A549 (cell line): Measurements from ENCODE around the gene ITPR3. TPM values are rescaled to one million over a fixed set of nuclear protein-coding genes. Genes with fewer than 3 reads are reported as not detected.

ENCODE experiments used
- ATAC-seq, 2 experiments: fragments of 200-7000 bp in 1 of 2; fragments of >200 bp in 1 of 2; cut with Nextera tagmentation in 1 of 2; cut with Tn5 transposase in 1 of 2; 3 replicates each; pipeline versions ENCODE4 v1.8.0 to v1.9.1; 2018 to 2020; ENCODE audit warnings: mild to moderate bottlenecking in 1 of 2, moderate library complexity in 1 of 2
- CTCF ChIA-PET: fragments of 300-600 bp; sonication (Branson Sonifier 250); formaldehyde crosslinking; extraction: SDS; loops from one replicate; lab custom pipeline; 2021; ENCODE audit warnings: antibody characterized with exemption, inconsistent platforms; lab: Yijun Ruan, JAX
- POLR2A ChIA-PET: fragments of 350-600 bp; formaldehyde crosslinking; extraction: SDS; loops from one replicate; lab custom pipeline; 2021; ENCODE audit warnings: antibody characterized with exemption, inconsistent platforms; lab: Yijun Ruan, JAX
- DNase-seq, 2 experiments: peaks; one replicate each; pipeline versions ENCODE4 v3.0.0 to v3.0.0-alpha.2; 2011 to 2016; ENCODE audit warnings: low read depth in 1 of 2, low spot score in 1 of 2
- FAIRE-seq: peaks from 2 replicates; lab custom pipeline; 2011; peaks lifted over from hg19 to GRCh38; lab: Jason Lieb, UNC
- H3K27ac ChIP-seq, 2 experiments: fragments of >200 bp; sonication (Bioruptor Twin); formaldehyde crosslinking; 3 replicates each; pipeline ENCODE4 v1.5.1; 2016 to 2017
- H3K4me1 ChIP-seq: fragments of >200 bp; sonication (Bioruptor Twin); formaldehyde crosslinking; 3 replicates; pipeline ENCODE4 v1.6.1; 2016
- H3K4me2 ChIP-seq: fragments of >200 bp; sonication (Bioruptor Twin); formaldehyde crosslinking; 3 replicates; pipeline ENCODE4 v1.6.1; 2016
- H3K4me3 ChIP-seq: fragments of >200 bp; sonication (Bioruptor Twin); formaldehyde crosslinking; 3 replicates; pipeline ENCODE4 v1.5.1; 2016
- H3K9me3 ChIP-seq: fragments of >200 bp; sonication (Bioruptor Twin); formaldehyde crosslinking; 3 replicates; pipeline ENCODE4 v1.6.1; 2016
- BCL3 ChIP-seq: fragments of >200 bp; sonication (Bioruptor Twin); formaldehyde crosslinking; IDR thresholded peaks from 3 replicates; pipeline ENCODE4 v1.6.1; 2016
- CBX2 ChIP-seq: fragments of 200-600 bp; sonication (generic); IDR thresholded peaks from 2 replicates; pipeline ENCODE4 v1.6.1; 2016; ENCODE audit warnings: low read depth, mild to moderate bottlenecking, borderline replicate concordance
- CBX8 ChIP-seq: fragments of 200-600 bp; sonication (generic); IDR thresholded peaks from 2 replicates; pipeline ENCODE4 v1.6.1; 2016
- CTCF ChIP-seq: fragments of >200 bp; sonication (Bioruptor Twin); formaldehyde crosslinking; IDR thresholded peaks from 3 replicates; pipeline ENCODE4 v1.5.1; 2016
- ESRRA ChIP-seq: fragments of 150-350 bp; IDR thresholded peaks from 2 replicates; pipeline ENCODE4 v1.6.1; 2014; ENCODE audit warnings: mild to moderate bottlenecking, low read length, borderline replicate concordance
- FOXS1 ChIP-seq: fragments of 250-450 bp; sonication (Bioruptor Pico); IDR thresholded peaks from 2 replicates; pipeline ENCODE4 v1.5.0; 2020; ENCODE audit warnings: mild to moderate bottlenecking, moderate library complexity
- HMGXB4 ChIP-seq: fragments of 250-450 bp; sonication (Bioruptor Pico); IDR thresholded peaks from 2 replicates; pipeline ENCODE4 v1.5.0; 2021; ENCODE audit warnings: mild to moderate bottlenecking, moderate library complexity, borderline replicate concordance
- HOXA7 ChIP-seq: fragments of 250-450 bp; sonication (Bioruptor Pico); IDR thresholded peaks from 2 replicates; pipeline ENCODE4 v1.5.0; 2020; ENCODE audit warnings: mild to moderate bottlenecking, moderate library complexity
- HOXB13 ChIP-seq: fragments of 250-450 bp; sonication (Bioruptor Pico); IDR thresholded peaks from 2 replicates; pipeline ENCODE4 v1.5.0; 2020; ENCODE audit warnings: low read depth, mild to moderate bottlenecking, moderate library complexity
- HOXB5 ChIP-seq: fragments of 250-450 bp; sonication (Bioruptor Pico); IDR thresholded peaks from 2 replicates; pipeline ENCODE4 v1.5.0; 2020; ENCODE audit warnings: mild to moderate bottlenecking, moderate library complexity
- JUNB ChIP-seq: fragments of >200 bp; sonication (Bioruptor Twin); formaldehyde crosslinking; IDR thresholded peaks from 2 replicates; pipeline ENCODE4 v1.6.1; 2016
- KDM1A ChIP-seq: fragments of 200-600 bp; sonication (generic); IDR thresholded peaks from 2 replicates; pipeline ENCODE4 v1.6.1; 2016; ENCODE audit warnings: low read depth, mild to moderate bottlenecking
- KDM5A ChIP-seq: fragments of 200-600 bp; sonication (generic); IDR thresholded peaks from 2 replicates; pipeline ENCODE4 v1.6.1; 2016; ENCODE audit warnings: antibody characterized with exemption, mild to moderate bottlenecking
- MAZ ChIP-seq: fragments of 150-350 bp; IDR thresholded peaks from 2 replicates; pipeline ENCODE4 v1.6.1; 2014; ENCODE audit warnings: antibody characterized with exemption, low read depth, low read length, borderline replicate concordance
- MYC ChIP-seq: IDR thresholded peaks from 2 replicates; pipeline ENCODE4 v1.6.1; 2012; ENCODE audit warnings: mild to moderate bottlenecking, inconsistent platforms, low read length, improper control_type of control experiment, borderline replicate concordance
- NFE2L2 ChIP-seq: fragments of 150-350 bp; conservative IDR thresholded peaks from 2 replicates; pipeline ENCODE4 v1.6.1; 2014; ENCODE audit warnings: low read length
- NPAS2 ChIP-seq: fragments of 250-450 bp; sonication (Bioruptor Pico); IDR thresholded peaks from 2 replicates; pipeline ENCODE4 v1.8.0; 2022; ENCODE audit warnings: mild to moderate bottlenecking, moderate library complexity, borderline replicate concordance
- NR3C1 ChIP-seq: fragments of >200 bp; sonication (Bioruptor Twin); formaldehyde crosslinking; IDR thresholded peaks from 3 replicates; pipeline ENCODE4 v1.6.1; 2017
- PBX3 ChIP-seq: IDR thresholded peaks from 2 replicates; pipeline ENCODE4 v1.6.1; 2012
- POLR2A ChIP-seq: IDR thresholded peaks from 2 replicates; pipeline ENCODE4 v1.6.1; 2012; ENCODE audit warnings: mild to moderate bottlenecking, low read length
- TFCP2L1 ChIP-seq: fragments of 250-450 bp; sonication (Bioruptor Pico); IDR thresholded peaks from 2 replicates; pipeline ENCODE4 v1.5.0; 2021; ENCODE audit warnings: mild to moderate bottlenecking
- USF2 ChIP-seq: fragments of 450-650 bp; IDR thresholded peaks from 2 replicates; pipeline ENCODE4 v1.6.1; 2014; ENCODE audit warnings: antibody characterized with exemption
- ZC3H11A ChIP-seq: fragments of 450-650 bp; IDR thresholded peaks from 2 replicates; pipeline ENCODE4 v1.6.1; 2014; ENCODE audit warnings: antibody characterized with exemption, mild to moderate bottlenecking
- ZNF302 ChIP-seq: fragments of 250-450 bp; sonication (Bioruptor Pico); IDR thresholded peaks from 2 replicates; pipeline ENCODE4 v1.9.0; 2021; ENCODE audit warnings: inconsistent platforms, mild to moderate bottlenecking, moderate library complexity
- ZSCAN20 ChIP-seq: fragments of 250-450 bp; sonication (Bioruptor Pico); IDR thresholded peaks from 2 replicates; pipeline ENCODE4 v1.8.0; 2022; ENCODE audit warnings: mild to moderate bottlenecking, moderate library complexity
- WGBS: methylation state at CpG from one replicate; pipeline ENCODE4 v1.1.6; 2017; ENCODE audit errors: missing lambda C conversion rate; 5-methylcytosine and 5-hydroxymethylcytosine counted together
- polyA plus RNA-seq, 4 experiments: library from polyadenylated mRNA; depleted of rRNA in 3 of 4; stranded (reverse); fragments of >200 nt; fragmentation: RNase III in 1 of 4; extraction: RNeasy Plus Mini Kit Qiagen cat#74134 plus additional on column Dnase treatment in 1 of 4; gene quantifications; 2 replicates in 3 of 4; 3 replicates in 1 of 4; pipeline ENCODE4 v1.2.3, GENCODE V29; 2011 to 2017

Gene ITPR3
- polyA plus RNA-seq, 2 of the 4 experiments (the other 2 are of a cell fraction), result 17.6 to 20.8 TPM

GRCh38 chr6:33679761-33680160 lies 58.6 kb downstream of the ITPR3 start:
- H3K27ac ChIP-seq, result no peak overlapping the region
- H3K4me1 ChIP-seq, result peaks cover 34% of the 10 kb centered on the region
- no peak for ATAC-seq
- no peaks in the 10 kb centered on the region for H3K9me3 ChIP-seq
- DNase-seq, result no peak
- FAIRE-seq, result no peak
- POLR2A ChIA-PET, result no interaction called here
- CTCF ChIA-PET, result interaction anchor here (1.0 to 1.4 kb wide), 2 partner anchors 23 to 94 kb away, joined by 3 to 4 read pairs; no protein-coding TSS in a partner anchor
- H3K4me3 ChIP-seq, result no peak overlapping the region
- H3K4me2 ChIP-seq, result no peak overlapping the region
- TF ChIP-seq HMGXB4 (no peak), ZC3H11A (no peak), MYC (no peak), NR3C1 (no peak), TFCP2L1 (CRISPR knock-in tag) (no peak), NFE2L2 (no peak), HOXB13 (CRISPR knock-in tag) (no peak), CTCF (no peak), USF2 (no peak), CBX8 (no peak), ZSCAN20 (CRISPR knock-in tag) (no peak), HOXA7 (CRISPR knock-in tag) (no peak), JUNB (no peak), HOXB5 (CRISPR knock-in tag) (no peak), KDM5A (no peak), ESRRA (no peak)
- TF ChIP-seq, all 56 proteins: peak for 0
- WGBS, result 94% methylated on average over 17 of the region's 20 CpGs

- TF ChIP-seq MYC (no peak), CBX2 (no peak), KDM1A (no peak), POLR2A (no peak), CTCF (no peak), MAZ (no peak), BCL3 (no peak), ZNF302 (CRISPR knock-in tag) (no peak), NPAS2 (CRISPR knock-in tag) (no peak), NFE2L2 (no peak), FOXS1 (CRISPR knock-in tag) (no peak), TFCP2L1 (CRISPR knock-in tag) (no peak), PBX3 (no peak)
- TF ChIP-seq, all 56 proteins: peak for 0
- no peak for ATAC-seq
- no peak for FAIRE-seq
- 92% methylated on average over 12 of the region's 13 CpGs for WGBS
- Histone ChIP-seq H3K4me3 (no peak overlapping the region), H3K9me3 (no peaks in the 10 kb centered on the region), H3K4me1 (peaks cover 9% of the 10 kb centered on the region), H3K4me2 (no peak overlapping the region), H3K27ac (no peak overlapping the region)
- no peak for DNase-seq
- ChIA-PET CTCF (interaction anchor here (1.3 kb wide), 1 partner anchor 93 kb away, joined by 4 read pairs; no protein-coding TSS in a partner anchor), POLR2A (no interaction called here)
Observed at GRCh38 chr6:33682341-33682740, 61.2 kb downstream of the ITPR3 start.
